HG03066 (cell line): ENCODE data around the gene CTNNA3.
"Not testable (repeated sequence)": the region's sequence is repeated elsewhere in the genome, so short reads cannot be mapped to it uniquely, and the experiment has no call there.

Experiments
- ATAC-seq: cut with Tn5 transposase; IDR thresholded peaks from one replicate; pipeline ENCODE4 v1.9.1; 2021; ENCODE audit warnings: low read depth; ENCODE audit not compliant: unreplicated experiment

CTNNA3 gene

GRCh38 chr10:66366163-66366562, 1329.8 kb downstream of the CTNNA3 start:
- no peak for ATAC-seq

GRCh38 chr10:66365686-66366085, 1330.3 kb downstream of the CTNNA3 start:
- ATAC-seq = no peak

GRCh38 chr10:66362522-66362921, 1333.5 kb downstream of the CTNNA3 start:
- ATAC-seq = no peak

GRCh38 chr10:66353822-66354221, 1342.2 kb downstream of the CTNNA3 start:
- ATAC-seq = not testable (repeated sequence)

- no peak for ATAC-seq
Measured at GRCh38 chr10:66353422-66353821, 1342.6 kb downstream of the CTNNA3 start.

GRCh38 chr10:66350622-66351399, 1345.2 kb downstream of the CTNNA3 start:
- no peak for ATAC-seq

- no peak for ATAC-seq
Measured at GRCh38 chr10:66349726-66350125, 1346.3 kb downstream of the CTNNA3 start.

GRCh38 chr10:66349076-66349475, 1346.9 kb downstream of the CTNNA3 start:
- ATAC-seq = no peak

GRCh38 chr10:66337211-66337610, 1358.8 kb downstream of the CTNNA3 start:
- no peak for ATAC-seq

- ATAC-seq = no peak
Measured at GRCh38 chr10:66336791-66337190, 1359.2 kb downstream of the CTNNA3 start.

GRCh38 chr10:66335753-66336152, 1360.2 kb downstream of the CTNNA3 start:
- ATAC-seq = not testable (repeated sequence)

GRCh38 chr10:66329147-66329546, 1366.8 kb downstream of the CTNNA3 start:
- no peak for ATAC-seq

GRCh38 chr10:66326876-66327275, 1369.1 kb downstream of the CTNNA3 start:
- ATAC-seq = no peak

GRCh38 chr10:66322777-66323176, 1373.2 kb downstream of the CTNNA3 start:
- no peak for ATAC-seq

GRCh38 chr10:66321723-66322665, 1374.0 kb downstream of the CTNNA3 start:
- ATAC-seq = no peak

GRCh38 chr10:66318761-66319160, 1377.2 kb downstream of the CTNNA3 start:
- ATAC-seq = no peak

GRCh38 chr10:66307826-66308225, 1388.2 kb downstream of the CTNNA3 start:
- ATAC-seq = no peak

- ATAC-seq = no peak
Measured at GRCh38 chr10:66301078-66301477, 1394.9 kb downstream of the CTNNA3 start.

GRCh38 chr10:66295602-66296001, 1400.4 kb downstream of the CTNNA3 start:
- ATAC-seq = no peak

GRCh38 chr10:66294538-66294937, 1401.5 kb downstream of the CTNNA3 start:
- ATAC-seq = no peak

GRCh38 chr10:66292922-66293321, 1403.1 kb downstream of the CTNNA3 start:
- no peak for ATAC-seq
